ENCODE measurements around the gene NCKAP5L.
"Not testable (repeated sequence)": the region's sequence is repeated elsewhere in the genome, so short reads cannot be mapped to it uniquely, and the experiment has no call there.

Gene NCKAP5L

DNA sequence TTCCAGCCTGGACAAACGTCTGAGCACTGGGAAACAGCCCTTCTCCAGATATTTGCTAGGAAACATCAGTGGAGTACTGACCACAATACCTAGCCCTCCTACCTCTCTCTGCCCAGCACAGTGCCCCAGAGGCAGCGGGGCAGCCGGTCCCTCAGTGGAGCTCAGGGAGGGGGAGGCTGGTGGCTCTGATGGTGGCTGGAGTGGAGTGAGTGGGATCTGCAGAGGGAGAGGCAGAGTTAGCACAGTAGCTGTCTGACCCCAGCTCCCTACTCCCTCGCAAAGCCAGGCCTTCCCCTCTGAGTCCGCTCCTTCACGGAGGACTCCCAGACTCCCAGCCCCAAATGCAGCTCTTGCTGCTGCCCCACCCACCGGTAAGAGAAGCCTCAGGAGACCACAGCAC is 30.0 kb downstream of the NCKAP5L start:
- DNase-seq, result no peak

GRCh38 chr12:49797449-49797776 is 30.8 kb downstream of the NCKAP5L start:
- no peak for DNase-seq

- DNase-seq, result no peak
Observed at GRCh38 chr12:49796606-49797448, 31.4 kb downstream of the NCKAP5L start.

GRCh38 chr12:49796155-49796554 is 32.1 kb downstream of the NCKAP5L start:
- DNase-seq, result no peak

- no peak for DNase-seq
Observed at GRCh38 chr12:49795654-49796105, 32.5 kb downstream of the NCKAP5L start.

- no peak for DNase-seq
Observed at GRCh38 chr12:49794811-49795653, 33.2 kb downstream of the NCKAP5L start.

- DNase-seq, result no peak
Observed at GRCh38 chr12:49794021-49794420, 34.2 kb downstream of the NCKAP5L start.

- DNase-seq, result no peak
Observed at GRCh38 chr12:49793620-49794019, 34.6 kb downstream of the NCKAP5L start.

- no peak for DNase-seq
Observed at GRCh38 chr12:49792976-49793580, 35.1 kb downstream of the NCKAP5L start.

GRCh38 chr12:49792181-49792970 is 35.8 kb downstream of the NCKAP5L start:
- DNase-seq, result no peak

DNA sequence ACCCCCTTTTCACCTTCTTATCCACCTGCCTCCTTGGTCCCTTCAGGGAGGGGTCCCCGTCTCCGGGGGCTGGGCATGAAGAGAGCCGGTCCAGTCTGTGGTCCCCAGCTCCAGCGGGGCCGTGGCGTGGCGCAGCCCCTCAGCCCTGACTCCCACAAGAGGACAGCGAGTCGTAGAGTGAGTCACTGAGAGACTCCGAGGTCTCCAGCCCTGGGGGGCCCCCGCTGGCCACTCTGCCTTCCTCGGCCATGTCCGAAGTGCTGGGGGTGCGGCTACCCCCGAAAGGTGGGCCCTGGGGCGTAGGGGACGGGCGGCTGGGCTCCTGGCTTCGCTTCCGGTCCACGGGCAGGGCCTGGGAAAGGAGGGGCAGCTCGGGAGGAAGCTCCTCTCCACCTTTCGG is 36.5 kb downstream of the NCKAP5L start:
- DNase-seq, result no peak

- no peak for DNase-seq
Observed at GRCh38 chr12:49790741-49791555, 37.3 kb downstream of the NCKAP5L start.

DNA sequence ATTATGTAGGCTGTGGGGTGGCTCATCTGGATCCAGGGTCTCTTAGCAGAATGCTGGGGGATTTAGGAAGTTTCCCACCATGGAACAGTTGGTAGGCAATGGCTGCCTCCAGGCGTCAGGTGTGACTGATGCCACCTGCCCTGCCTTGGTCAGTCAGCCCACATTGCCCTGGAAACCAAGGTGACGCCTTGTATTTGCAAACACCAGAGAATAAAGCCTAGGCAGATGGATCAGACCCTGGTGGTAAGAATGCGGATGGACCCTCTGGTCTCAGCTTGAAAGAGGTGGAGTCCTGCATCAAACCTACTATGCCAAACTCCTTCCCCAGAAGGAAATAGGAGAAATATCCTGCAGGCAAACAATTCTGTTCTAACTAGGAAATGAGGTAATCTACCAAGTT is 38.2 kb downstream of the NCKAP5L start:
- DNase-seq, result no peak

DNA sequence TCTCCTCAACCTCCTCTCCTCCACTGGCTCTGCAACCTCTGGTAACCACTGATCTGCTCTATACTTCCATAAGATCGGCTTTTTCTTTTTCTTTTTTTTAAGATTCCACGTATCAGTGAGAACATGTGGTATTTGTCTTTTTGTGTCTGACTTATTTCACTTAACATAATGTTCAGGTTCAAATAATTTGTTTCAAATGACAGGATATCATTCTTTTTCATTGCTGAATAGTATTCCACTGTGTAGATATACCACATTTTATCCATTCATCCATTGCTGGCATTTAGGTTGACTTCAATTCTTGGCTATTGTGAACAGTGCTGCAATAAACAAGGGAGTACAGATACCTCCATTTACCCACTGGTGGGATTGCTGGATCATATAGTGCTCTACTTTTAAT is 40.5 kb downstream of the NCKAP5L start:
- no peak for DNase-seq

DNA sequence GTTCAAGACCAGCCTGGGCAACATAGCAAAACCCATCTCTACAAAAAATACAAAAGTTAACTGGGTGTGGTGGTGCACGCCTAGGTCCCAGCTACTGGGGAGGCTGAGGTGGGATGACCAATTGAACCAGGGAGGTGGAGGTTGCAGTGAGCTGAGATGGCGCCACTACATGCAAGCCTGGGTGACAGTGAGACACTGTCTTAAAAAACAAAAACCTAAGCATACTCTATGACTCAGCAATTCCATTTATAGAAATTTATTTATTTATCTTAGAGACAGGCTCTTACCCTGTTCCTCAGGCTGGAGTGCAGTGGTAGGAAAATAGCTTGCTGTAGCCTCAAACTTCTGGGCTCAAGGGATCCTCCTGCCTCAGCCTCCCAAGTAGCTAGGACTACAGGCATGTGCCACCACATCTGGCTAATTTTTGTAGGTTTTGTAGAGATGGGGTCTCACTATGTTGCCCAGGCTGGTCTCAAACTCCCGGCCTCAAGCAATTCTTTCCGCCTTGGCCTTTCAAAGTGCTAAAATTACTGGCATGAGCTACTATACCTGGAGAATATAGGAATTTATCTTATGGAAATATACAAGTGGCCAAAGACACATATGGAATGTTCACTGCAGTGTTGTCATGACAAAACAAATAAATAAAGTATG is 43.3 kb downstream of the NCKAP5L start:
- no peak for DNase-seq

DNA sequence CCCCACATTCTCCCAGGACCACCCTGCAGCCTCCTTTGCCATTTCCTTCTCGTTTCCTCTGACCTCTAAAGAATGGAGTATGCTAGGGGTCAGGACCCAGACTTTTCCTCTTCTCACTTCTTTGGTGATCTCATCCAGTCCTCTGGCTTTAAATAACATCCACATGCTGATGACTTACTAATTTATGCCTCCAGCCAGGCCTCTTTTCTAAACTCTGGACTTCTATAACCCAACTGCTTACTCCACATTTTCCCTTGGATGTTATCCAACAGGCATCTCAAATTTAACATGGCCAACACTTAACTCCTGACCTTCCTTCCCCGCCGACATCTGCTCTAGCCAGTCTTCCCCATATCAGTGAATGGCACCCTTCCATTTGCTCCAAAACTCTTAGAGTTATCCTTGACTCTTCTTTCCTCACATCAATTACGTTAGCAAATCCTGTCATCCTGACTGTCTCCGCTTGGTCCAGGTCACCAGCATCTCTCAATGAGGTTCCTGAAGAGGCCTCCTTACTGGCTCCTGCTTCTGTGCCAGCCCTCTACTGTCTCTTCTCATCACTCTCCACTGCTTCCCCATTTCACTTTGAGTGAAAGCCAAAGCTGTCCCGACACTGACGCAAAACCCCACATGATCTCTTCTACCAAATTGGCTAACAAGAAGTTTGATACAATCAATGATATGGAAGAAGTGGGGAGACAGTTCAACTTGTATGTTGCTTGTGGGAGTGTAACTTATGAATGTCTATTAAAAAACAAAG is 44.1 kb downstream of the NCKAP5L start:
- DNase-seq, result no peak

GRCh38 chr12:49780914-49781313 is 47.3 kb downstream of the NCKAP5L start:
- DNase-seq, result not testable (repeated sequence)

DNA sequence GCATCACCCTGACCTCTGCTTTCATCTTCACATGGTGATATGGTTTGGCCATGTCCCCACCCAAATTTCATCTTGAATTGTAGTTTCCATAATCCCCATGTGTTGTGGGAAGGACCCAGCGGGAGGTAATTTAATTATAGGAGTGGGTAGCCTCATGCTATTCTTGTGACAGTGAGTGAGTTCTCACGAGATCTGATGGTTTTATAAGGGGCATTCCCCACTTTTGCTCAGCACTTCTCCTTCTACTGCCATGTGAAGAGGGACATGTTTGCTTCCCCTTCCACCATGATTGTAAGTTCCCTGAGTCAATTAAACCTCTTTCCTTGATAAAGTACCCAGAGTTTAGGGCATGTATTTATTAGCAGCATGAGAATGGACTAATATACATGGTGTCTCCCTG is 48.6 kb downstream of the NCKAP5L start:
- no peak for DNase-seq

GRCh38 chr12:49777800-49778748 is 50.1 kb downstream of the NCKAP5L start:
- DNase-seq, result peak; percentile 70
